ENCODE data around the gene ARRDC4.

The ARRDC4 gene

GRCh38 chr15:98017150-98017964 lies 56.9 kb downstream of the ARRDC4 start:
- no peak for DNase-seq
- in situ Hi-C loops (cut with MboI; ENCODE audit: low pct_unique_long_range_greater_than_20kb, low sequenced_read_pairs): no loop called here

DNA sequence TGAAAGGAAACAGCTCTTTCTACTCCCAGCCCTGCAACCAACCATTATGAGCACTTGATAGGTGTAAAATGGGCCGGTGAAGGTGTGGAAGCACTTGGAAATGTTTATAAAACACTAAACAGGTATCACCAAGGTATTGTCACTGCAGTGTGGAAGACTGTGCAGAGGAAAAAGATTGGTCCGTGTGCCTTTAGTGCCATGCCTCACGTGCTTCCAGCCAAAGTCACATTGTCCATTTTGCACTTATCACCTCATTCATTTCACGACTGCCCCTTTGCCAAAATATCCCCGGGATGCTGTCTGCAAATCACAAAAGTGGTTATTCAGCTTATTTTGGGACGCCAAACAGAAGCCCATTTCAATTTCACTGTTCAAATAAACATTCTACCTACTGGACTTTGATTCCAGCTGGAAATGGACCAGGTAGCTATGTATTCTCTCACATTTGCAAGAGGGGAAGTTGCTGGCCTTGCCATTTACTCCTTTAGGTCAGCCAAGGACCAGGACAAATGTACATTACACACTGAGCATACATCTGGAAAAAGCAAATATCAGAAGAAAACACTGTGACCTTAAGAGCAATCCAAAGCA lies 58.4 kb downstream of the ARRDC4 start:
- no peak for DNase-seq
- in situ Hi-C loops (cut with MboI; ENCODE audit: low pct_unique_long_range_greater_than_20kb, low sequenced_read_pairs): no loop called here
